ENCODE results near the gene SLC44A5.

Gene SLC44A5

GRCh38 chr1:75243124-75243523 is 367.8 kb downstream of the SLC44A5 start:
- DNase-seq (ENCODE audit: low read depth), result no peak
- no peak for TF ChIP-seq MAX (IDR thresholded peaks at IDR 0.05; ENCODE audit: low read depth, low read length)
- no peak for TF ChIP-seq POLR2A (IDR thresholded peaks at IDR 0.05; ENCODE audit: extremely low read depth, insufficient read length)
- no peak for TF ChIP-seq CTCF (IDR thresholded peaks at IDR 0.05; ENCODE audit: low read depth, low read length)
- no peak for TF ChIP-seq MYC (IDR thresholded peaks at IDR 0.05; ENCODE audit: low read depth, low read length)
- H3K4me3 ChIP-seq (ENCODE audit: low read depth, low read length), result no peak overlapping the region

- DNase-seq (ENCODE audit: low read depth), result no peak
- TF ChIP-seq POLR2A (IDR thresholded peaks at IDR 0.05; ENCODE audit: extremely low read depth, insufficient read length) (no peak), CTCF (IDR thresholded peaks at IDR 0.05; ENCODE audit: low read depth, low read length) (no peak), MYC (IDR thresholded peaks at IDR 0.05; ENCODE audit: low read depth, low read length) (no peak), MAX (IDR thresholded peaks at IDR 0.05; ENCODE audit: low read depth, low read length) (no peak)
- no peak overlapping the region for H3K4me3 ChIP-seq (ENCODE audit: low read depth, low read length)
These were observed 373.6 kb downstream of the SLC44A5 start for GRCh38 chr1:75237316-75237715.

- H3K4me3 ChIP-seq (ENCODE audit: low read depth, low read length), result no peak overlapping the region
- TF ChIP-seq POLR2A (IDR thresholded peaks at IDR 0.05; ENCODE audit: extremely low read depth, insufficient read length), result no peak
- TF ChIP-seq MAX (IDR thresholded peaks at IDR 0.05; ENCODE audit: low read depth, low read length), result no peak
- no peak for TF ChIP-seq MYC (IDR thresholded peaks at IDR 0.05; ENCODE audit: low read depth, low read length)
- no peak for TF ChIP-seq CTCF (IDR thresholded peaks at IDR 0.05; ENCODE audit: low read depth, low read length)
- no peak for DNase-seq (ENCODE audit: low read depth)
These were observed 376.4 kb downstream of the SLC44A5 start for GRCh38 chr1:75234562-75234961.

- TF ChIP-seq CTCF (IDR thresholded peaks at IDR 0.05; ENCODE audit: low read depth, low read length), result peak; percentile 43
- no peak for TF ChIP-seq POLR2A (IDR thresholded peaks at IDR 0.05; ENCODE audit: extremely low read depth, insufficient read length)
- DNase-seq (ENCODE audit: low read depth), result peak; percentile 23
These were observed 377.5 kb downstream of the SLC44A5 start for GRCh38 chr1:75233302-75233929.

GRCh38 chr1:75220072-75220471 is 390.8 kb downstream of the SLC44A5 start:
- DNase-seq (ENCODE audit: low read depth), result no peak
- TF ChIP-seq MYC (IDR thresholded peaks at IDR 0.05; ENCODE audit: low read depth, low read length), result no peak
- TF ChIP-seq CTCF (IDR thresholded peaks at IDR 0.05; ENCODE audit: low read depth, low read length), result no peak
- TF ChIP-seq MAX (IDR thresholded peaks at IDR 0.05; ENCODE audit: low read depth, low read length), result no peak
- no peak for TF ChIP-seq POLR2A (IDR thresholded peaks at IDR 0.05; ENCODE audit: extremely low read depth, insufficient read length)
- H3K4me3 ChIP-seq (ENCODE audit: low read depth, low read length), result no peak overlapping the region

More at GRCh38 chr1:75233302-75233929, 377.5 kb downstream of the SLC44A5 start:
- no peak overlapping the region for H3K4me3 ChIP-seq (ENCODE audit: low read depth, low read length)

GRCh38 chr1:75214017-75214416 is 396.9 kb downstream of the SLC44A5 start:
- H3K4me3 ChIP-seq (ENCODE audit: low read depth, low read length), result no peak overlapping the region
- no peak for DNase-seq (ENCODE audit: low read depth)
- no peak for TF ChIP-seq MAX (IDR thresholded peaks at IDR 0.05; ENCODE audit: low read depth, low read length)
- TF ChIP-seq POLR2A (IDR thresholded peaks at IDR 0.05; ENCODE audit: extremely low read depth, insufficient read length), result no peak
- TF ChIP-seq MYC (IDR thresholded peaks at IDR 0.05; ENCODE audit: low read depth, low read length), result no peak
- no peak for TF ChIP-seq CTCF (IDR thresholded peaks at IDR 0.05; ENCODE audit: low read depth, low read length)
